Measurements from ENCODE around the gene ADAMTS12.

DNA sequence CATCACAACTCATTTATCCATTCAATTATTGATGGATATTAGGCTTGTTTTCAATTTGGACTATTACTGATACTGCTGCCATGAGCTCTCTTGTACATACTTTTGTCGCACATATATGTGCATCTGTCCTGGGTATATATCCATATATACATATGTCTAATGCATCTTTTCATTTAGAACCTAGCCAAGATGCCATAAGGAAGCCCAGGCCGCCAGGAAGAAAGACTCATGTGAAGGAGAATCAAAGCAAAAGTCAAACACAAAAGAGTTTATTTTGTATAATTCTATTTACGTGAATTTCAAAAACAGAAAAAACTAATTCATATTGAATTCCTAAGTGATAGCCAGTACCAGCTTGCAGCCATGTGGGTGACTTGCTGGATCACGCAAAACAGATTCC lies 79.0 kb downstream of the ADAMTS12 start:
- no peak for TF ChIP-seq CTCF (optimal IDR thresholded peaks at IDR 0.05 in 1 of 3, IDR thresholded peaks at IDR 0.05 in 1 of 3, conservative IDR thresholded peaks at IDR 0.05 in 1 of 3; ENCODE audit: extremely low read depth in 1 of 3, insufficient read depth in 2 of 3, low read length in 3 of 3)
- no peak for TF ChIP-seq EZH2 (IDR thresholded peaks at IDR 0.05; ENCODE audit: low read length)
